Measurements from ENCODE around the gene TNIK.

TNIK gene

DNA sequence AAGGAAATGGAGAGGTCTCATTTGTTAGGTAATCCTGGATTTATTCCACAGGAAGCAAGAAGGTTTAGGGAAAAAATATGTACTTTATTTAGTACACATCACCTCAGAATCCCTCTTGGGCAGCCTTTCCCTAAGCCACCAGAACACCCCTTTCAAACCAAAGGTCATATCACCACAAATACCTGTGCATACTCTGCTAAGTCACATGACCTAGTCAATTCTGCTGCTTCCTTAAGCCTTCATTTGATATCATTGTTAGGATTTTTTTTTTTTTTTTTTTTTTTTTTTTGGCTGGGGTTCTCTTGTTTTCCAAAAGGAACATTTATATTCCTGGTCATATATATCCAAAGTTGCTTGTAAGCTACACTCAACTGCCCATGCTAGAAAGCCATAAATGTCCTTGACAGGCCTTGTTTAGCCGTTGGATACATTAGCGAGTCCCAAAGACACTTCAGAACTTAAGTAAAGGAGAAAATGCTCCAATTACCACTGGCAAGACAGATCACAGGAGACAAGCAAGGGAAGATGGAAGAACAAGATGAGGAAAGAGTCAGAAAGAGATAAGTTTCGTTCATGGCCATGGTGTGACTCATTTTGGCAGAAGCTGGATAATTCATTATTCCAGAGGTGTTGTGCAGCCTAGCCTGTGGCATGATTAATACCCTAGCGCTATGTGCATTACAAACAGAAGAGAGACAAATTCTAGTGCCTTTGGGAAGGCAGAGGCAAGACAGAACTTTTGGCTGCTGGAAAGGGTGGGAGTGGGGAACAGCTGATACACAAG is 278.1 kb downstream of the TNIK start:
- no peak for DNase-seq

DNA sequence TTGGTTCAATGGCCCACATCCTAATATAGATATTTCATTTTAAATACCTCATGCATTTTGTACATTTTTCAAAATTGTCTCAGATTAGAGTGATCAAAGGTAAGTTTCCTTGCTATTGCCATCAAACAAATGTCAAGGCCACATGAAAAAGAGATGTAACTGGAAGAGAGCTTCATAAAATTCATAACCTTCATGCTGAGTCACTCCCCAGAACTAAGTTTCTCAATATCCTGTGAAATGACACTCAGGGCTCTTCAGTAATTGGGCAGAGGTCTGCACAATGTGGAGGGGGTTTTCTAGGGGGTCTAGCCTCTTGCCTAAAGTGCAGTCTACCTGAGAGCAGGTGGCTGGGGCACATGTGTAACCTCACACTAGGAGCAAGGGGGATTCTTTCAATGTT is 281.5 kb downstream of the TNIK start:
- no peak for DNase-seq

DNA sequence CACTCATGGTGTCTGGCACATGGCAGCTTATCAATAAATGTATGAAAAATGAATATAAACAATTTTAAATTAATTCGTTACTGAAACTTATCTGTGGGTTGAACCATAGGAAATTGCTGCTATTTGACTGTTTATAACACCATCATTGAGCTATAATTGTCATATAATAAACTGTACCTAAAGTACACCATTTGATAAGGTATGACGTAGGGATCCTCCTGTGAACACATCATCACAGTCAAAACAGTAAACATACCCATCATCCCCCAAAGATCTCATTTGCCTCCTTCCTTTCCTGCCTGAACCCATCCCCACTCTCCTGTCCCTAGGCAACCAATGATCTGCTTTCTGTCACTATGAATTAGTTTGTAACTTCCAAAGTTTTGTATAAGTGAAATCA is 282.7 kb downstream of the TNIK start:
- no peak for DNase-seq

DNA sequence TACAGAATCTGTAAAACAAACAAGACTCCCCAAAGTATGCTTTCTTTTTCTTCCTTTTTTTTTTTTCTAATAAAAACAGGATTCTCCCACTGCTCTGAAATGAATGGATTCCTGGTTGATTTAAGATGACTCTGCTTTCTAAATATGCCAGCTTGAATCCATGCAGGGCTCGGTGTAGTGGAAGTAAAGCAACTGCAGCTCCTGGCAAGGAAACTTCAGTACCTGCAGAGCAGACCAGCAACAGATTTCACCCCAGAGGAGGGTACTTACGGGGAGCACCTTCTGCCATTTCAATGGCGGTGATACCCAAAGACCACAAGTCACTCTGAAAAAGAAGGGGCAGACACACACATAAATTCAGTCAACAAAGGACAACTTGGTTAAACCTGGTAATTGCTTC is 283.1 kb downstream of the TNIK start:
- no peak for DNase-seq

DNA sequence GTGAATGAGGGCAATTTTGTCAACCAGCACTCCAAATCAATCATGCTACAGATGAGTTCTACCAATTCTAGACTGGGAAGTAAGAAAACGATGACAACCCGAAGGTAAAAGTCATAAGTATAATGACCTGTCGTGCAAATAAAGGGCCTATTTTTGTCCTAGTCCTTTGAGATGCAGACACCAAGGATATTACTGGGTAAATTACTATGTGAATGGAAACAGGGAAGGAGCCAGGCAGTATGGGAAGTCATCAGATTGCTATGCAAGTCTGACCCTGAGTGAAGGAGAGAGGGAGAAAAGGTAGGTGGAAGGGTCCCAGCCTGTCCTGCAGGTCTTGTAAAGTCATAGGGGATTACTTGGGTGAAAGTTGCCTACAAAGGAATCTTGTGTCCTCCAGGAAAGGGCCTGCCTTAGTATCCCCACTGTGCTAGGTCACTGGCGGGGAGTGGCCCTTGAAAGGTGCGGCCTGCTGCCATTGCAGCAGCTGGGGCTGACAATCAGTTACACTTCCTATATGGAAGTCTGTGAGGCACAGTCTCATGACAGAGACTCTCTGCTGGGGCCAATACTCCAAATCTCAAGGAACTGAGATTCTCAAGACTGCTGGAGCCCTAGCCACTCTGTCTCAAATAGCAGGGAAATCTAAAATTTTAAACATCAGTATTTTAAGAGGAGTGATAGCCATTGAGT is 283.8 kb downstream of the TNIK start:
- DNase-seq: no peak

DNA sequence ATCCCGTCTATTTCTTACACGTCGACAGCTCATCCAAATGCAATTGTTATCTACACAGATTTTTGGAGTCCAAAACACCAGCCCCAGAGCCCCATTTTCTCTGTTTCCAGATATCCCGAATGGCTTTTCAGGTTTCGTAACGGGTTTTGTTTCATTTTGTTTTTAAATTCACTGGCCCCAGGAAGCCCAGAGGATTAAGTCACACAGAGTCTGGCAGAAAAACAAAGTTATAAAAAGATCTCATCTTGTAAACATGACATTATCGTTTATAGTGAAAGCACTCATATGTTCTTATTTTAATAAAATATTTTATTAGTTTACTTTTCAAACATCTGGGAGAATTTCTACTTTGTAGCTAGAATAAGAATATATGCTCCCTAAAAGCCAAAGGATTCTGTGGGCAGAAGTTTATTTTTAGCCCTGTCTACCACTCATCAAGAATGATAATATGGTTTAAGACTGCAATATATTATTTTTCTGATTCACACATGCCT is 284.4 kb downstream of the TNIK start:
- DNase-seq: no peak

DNA sequence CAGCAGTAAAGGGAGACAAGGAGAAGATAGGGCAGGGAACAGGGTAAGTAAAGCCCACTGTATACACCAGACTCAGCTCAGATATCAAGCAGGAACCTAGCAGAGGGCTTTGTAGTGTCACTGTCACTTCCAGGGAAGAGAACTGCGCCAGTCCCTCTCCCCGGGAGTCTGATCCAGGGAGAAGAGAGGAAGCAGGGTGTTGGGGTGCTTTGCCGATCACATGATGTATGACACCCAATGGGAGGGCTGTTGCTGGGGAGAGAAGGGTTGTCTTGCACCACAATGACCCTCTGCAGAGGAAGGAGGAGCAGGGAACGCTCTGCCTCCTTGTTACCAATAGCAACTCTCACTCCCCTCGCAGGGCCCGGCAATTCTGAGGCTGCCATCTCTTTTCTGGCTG is 286.5 kb downstream of the TNIK start:
- DNase-seq: no peak

DNA sequence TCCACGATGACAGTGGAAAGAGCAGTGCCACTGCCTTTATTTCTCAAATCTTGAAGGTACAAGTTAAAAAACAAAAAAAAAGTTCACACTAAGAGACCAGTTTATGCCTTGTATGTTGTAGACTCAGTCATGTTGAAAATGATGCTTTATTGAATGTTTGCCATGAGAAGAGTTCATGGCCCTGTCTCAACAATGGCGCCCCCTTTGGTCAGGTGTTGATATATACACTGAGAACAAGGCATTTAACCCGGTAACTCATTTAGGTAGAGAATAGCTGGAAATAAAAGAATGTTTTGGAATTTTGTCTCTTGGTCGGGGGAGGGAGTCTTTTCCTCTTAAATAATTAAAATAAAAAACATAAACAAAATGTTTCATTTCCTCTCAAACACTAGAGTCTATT is 288.1 kb downstream of the TNIK start:
- DNase-seq: no peak

DNA sequence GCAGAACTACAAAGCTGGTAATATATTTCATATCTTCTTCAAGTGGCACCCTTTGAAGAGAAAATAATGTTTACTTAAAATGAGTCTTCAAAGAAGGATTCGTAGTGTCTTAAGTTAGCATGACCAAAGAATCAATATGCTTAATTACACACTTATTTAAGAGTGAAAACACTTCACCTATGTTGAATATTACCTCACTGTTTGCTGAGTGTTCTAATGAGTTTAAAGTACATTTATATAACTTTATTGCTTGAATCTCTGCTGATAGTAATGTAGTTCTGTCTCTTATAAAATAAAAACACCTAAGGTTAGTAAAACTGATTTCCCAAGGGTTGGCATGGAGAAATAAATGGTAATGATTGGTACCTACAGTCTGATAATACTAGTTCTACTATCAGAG is 290.3 kb downstream of the TNIK start:
- DNase-seq: no peak

DNA sequence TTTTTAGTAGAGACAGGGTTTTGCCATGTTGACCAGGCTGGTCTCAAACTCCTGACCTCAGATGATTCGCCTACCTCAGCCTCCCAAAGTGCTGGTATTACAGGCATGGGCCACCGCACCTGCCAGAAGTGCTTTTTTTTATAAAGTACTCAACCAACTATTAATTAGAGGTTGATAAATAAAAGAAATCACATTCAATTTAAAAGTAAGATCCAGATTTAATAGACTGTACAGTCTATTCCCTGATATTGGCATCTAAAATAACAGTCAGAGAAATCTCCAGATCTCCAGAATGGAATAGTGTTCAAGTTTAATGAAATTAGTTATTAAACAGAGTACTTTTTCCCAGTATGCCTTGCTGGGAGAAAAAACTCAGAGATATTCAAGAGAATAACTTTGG is 290.8 kb downstream of the TNIK start:
- DNase-seq: no peak

DNA sequence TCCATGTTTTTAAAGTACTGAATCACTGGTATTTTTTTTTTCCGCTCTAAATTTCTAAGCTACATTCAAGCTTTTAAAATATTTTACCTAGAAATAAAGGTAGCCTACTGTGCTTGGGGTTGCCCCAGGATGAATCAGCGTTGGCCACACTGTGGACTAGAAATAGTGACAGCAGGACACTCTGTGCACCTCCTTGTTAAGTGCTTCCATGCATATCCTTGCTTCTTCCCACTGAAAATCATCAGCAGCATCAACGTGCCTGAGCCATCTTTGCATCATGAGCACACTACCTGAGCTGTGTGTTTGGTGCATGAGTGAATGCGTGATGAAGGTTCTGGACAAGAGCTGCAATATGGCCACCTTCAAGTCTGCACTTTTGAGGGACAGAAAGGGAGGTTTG is 291.7 kb downstream of the TNIK start:
- no peak for DNase-seq

DNA sequence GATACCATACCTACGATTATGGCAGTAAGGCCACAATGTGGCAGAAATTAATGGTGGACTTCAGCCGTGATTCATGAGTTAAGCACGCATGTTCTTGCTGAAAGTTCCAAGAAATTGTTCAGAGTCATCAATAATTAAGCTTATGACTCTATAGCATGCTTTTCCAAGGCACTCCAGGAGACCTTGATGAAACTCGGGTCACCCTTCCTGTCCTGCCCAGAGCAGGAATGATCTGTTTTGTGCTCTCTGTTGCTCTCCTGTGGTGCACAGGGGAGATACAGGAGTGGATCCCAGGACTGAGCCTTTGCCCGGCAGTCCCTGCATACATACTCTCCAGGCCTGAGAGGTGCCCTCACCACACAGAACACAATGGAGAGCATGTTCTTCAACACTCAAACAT is 292.1 kb downstream of the TNIK start:
- no peak for DNase-seq

DNA sequence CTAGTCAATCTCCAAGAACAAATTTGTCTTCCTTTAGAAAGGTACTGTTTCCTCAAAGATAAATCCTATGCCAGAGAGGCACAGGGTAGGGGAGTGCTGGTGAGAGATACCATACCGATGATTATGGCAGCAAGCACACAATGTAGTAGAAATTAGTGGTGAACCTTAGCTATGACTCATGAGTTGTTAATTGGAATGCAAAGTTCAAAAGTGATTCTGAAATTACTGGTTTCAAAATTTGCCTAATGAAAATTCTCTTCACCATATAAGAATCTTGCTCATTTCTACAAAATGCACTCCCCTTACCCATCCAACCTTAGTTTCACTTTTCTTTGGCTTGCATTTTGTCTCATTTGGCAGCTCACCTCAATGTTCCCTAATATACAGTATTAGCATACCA is 294.2 kb downstream of the TNIK start:
- no peak for DNase-seq

DNA sequence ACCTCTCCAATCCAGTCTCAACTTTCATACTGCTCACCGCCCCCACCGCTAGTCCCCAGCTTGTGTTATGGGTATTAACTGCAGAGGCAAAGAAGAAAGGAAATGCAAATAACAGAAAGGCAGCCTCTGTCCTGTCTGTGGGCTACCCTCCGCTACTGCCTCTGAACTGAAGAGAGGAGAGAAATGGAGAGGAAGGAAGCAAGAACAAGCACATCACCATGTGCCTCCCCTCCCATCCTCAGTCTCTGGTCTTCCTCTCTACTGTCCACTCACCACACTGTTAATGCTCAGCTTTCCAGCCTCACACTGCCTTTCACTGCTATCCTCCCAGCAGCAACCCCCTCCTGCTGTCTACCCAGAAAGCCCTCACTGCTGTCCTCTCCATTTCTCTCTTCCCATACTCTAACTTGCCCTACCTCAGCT is 294.7 kb downstream of the TNIK start:
- DNase-seq: no peak

DNA sequence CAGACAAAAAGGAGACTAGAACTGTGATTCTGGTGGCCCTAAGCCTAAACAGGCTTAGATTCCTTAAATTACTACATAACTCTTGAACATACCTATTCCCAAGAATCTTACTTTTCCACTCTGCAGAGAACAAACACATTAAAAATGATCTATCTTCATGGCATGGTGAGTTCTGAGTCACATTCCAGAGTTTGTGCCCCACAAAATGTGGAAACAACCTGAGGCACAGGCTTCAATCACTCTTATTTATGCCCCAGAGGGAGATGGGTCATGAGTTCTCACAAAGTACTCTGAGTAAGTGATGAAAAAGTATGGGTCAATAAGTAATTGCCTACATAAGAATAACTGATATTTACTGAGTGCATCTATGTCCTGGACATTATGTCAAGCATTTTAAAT is 296.1 kb downstream of the TNIK start:
- no peak for DNase-seq

DNA sequence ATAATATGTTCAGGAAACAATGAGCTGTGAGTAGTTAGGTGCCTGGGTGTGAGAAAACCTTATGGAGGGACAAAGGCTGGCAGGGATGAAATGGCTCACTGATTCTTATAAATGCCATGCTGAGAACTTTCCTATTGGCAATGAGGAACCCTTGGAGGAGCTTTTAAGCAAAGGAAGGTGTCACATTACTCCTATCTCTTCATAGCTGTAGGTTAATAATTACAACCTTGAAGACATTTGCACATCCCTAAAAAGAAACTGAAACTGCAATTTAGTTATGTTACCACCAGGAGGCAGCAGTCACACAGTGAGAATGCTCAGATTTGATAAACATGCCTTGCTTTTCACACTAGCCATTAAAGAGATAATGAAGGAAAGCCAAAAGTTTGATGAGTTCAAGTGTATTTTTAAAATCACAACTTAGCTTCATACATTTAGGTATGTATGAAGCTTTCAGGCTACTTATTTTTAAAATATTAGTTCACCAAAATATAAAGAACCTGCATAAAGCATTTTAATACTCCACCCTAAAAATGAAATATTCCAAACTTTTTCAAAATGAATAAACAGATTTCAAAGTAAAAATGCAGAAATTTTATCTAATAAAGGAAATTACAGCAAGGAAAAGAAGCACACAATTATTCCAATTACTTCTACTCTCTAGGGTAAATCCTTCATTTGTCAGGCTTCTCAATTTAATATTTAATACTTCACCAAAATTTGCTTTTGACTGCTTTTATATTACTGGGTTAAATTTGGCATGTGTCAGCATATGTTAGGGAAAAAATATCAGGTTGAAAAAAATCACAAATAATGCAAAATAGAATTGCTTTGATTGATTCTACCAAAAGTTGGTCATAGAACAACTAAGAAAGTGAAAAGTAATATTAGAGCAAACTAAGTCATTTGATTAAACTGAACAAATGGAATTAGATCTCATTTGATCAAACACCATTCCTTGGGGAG is 296.8 kb downstream of the TNIK start:
- no peak for DNase-seq

DNA sequence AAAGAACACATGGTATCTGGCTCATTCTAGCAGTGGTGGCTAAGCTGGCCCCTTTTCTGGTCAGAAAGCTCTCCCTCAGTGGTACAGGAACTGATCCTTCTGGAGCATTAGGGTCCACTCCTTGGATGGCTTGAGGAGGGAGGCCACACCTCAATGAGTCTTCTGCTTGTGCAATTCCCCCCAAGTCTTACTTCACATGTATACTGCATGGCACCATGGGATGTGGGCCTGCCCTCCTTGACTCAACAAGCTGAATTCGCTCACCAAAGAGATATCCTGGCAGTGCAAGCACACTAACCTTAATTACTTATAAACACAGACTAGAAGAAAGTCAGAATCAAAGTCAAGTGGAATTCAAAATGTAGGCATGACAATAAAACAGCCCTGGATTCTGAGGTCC is 299.9 kb downstream of the TNIK start:
- no peak for DNase-seq

DNA sequence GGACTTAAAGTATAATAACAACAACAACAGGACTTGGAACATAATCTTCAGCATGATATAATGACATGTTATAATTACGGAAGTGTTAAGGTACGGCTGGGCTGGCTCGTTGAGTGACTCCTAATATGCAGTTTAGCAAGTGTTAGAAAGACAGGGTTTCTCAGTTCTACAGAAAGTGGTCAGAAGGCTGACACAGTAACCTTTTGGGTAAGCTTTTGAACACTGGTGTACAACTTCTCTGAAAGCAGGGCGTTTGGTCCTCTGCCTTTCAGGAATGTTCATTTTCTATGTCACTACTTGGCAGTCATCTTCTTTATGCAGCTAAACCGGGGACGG is 300.4 kb downstream of the TNIK start:
- no peak for DNase-seq

DNA sequence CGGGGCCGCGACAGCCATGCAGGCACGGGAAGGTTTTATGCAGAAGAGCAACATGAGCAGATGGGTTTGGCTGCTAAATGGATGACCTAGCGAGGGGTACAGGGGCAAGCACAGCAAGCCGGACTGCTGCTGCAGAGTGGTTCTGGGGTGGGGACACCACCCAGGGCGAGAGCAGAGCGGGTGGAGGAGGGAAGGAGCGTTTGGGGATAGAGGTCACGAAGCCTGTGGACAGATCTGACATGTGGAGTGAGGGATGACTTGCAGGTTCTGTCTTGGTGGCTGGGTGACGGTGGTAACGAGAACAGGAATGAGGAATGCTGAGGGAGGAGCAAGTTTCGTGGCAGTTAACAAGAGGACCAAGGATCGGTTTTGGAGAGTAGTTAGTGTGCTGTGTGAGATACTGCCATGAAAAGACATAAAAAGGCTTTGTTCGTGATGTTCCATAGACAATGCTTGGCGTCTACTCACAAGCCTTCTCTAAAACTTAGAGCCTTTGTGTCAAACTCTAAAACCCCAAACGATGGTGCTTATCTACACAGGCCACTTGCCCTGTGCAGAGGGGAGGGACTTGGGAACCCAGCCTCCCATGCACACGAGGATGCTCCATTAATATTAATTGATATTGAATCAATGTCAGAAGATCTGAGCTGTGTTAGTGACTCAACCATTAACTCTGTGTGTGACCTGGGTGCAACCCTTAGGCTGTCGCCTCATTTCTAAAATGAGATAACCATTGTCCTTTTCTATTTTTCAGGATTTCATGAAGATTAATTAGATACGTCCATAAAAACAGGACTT is 301.0 kb downstream of the TNIK start:
- no peak for DNase-seq

DNA sequence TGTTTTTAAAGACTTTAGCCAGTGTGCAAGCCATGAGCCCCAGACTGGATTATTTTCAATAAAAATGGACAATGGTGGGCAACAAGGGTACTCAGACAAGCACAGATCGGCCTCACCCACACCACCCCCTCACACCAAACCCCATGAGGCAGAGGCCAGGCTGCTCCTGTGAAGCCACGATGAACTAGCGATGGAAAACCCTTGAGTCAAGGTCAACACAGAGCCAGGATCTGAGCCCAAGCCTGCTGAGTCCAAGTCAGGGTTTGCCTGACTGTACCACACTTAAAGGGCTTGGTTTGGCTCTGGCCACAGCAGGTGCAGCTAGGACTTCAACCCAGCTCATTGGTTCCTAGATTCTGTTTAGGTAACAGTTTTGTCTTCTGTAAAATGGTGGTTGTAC is 302.2 kb downstream of the TNIK start:
- DNase-seq: no peak

DNA sequence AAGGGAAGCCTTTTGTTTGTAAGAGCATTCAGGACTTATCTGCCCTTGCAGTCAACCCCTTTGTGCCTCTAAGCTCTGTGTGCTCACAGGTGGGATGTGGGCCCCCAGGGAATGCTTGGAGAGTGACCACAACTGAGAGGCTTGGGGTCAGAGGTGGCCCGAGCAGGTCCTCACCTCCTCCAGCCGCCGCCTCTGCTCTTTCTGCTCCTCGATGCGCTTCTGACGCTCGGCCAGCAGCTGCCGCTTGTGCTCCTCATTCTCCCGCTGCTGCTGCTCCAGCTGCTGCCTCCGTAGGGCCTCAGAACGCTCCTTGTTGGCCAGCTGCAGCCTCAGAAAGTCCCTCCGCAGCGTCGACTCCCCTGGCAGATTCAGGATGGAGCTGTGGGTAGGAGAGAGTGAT is 302.9 kb downstream of the TNIK start:
- no peak for DNase-seq

DNA sequence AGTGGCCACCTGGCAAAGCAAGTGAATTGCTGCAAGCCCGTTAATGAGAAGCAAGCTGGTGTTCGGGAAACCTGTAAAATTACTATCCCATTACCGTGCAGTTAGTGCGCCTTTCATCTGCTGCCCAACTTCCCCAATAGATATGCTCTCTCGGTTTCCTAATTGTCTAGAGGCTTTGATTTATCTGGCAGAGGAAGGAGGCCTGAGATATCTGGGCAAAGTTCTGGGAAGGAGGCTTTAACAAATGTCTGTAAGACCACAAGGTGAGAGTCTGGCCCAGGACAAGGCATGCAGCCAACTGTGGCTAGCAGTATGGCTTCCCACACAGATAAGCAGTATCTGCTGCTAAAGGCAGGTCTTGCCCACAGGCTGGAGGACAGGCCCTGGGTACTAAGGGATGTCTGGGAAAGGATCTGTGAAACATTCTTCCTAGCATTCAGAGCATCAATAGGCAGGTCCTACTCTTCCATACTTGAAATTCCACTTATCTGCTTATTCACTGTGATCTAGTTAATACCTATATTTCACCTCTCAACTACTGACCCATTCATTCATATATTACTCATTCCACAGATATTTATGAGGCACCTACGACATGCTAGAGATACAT is 303.7 kb downstream of the TNIK start:
- no peak for DNase-seq
